ENCODE data around the gene C20orf202.
"Not testable (repeated sequence)": the region's sequence is repeated elsewhere in the genome, so short reads cannot be mapped to it uniquely, and the experiment has no call there.

DNA sequence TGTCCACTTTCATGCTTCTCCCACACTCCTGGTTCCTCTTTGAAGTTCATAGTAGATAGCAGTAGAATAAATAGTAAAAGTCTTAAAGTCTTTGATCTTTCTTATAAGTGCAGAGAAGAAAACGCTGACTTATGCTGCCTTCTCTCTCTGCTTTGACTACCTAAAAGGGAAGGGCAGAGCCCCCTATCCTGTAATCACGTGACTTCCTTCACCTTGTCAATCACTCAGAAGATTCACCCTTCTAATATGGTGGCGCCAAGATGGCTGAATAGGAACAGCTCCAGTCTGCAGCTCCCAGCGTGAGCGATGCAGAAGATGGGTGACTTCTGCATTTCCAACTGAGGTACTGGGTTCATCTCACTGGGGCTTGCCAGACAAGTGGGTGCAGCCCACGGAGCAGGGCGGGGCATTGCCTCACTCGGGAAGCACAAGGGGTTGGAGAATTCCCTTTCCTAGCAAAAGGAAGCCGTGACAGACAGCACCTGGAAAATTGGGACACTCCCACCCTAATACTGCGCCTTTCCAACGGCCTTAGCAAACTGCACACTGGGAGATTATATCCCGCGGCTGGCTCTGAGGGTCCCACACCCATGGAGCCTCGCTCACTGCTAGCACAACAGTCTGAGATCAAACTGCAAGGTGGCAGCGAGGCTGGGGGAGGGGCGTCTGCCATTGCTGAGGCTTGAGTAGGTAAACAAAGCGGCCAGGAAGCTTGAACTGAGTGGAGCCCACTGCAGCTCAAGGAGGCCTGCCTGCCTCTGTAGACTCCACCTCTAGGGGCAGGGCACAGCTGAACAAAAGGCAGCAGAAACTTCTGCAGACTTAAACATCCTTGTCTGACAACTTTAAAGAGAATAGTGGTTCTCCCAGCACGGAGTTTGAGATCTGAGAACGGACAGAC, 13.5 kb downstream of the C20orf202 start:
- TF ChIP-seq, protein P1, sequence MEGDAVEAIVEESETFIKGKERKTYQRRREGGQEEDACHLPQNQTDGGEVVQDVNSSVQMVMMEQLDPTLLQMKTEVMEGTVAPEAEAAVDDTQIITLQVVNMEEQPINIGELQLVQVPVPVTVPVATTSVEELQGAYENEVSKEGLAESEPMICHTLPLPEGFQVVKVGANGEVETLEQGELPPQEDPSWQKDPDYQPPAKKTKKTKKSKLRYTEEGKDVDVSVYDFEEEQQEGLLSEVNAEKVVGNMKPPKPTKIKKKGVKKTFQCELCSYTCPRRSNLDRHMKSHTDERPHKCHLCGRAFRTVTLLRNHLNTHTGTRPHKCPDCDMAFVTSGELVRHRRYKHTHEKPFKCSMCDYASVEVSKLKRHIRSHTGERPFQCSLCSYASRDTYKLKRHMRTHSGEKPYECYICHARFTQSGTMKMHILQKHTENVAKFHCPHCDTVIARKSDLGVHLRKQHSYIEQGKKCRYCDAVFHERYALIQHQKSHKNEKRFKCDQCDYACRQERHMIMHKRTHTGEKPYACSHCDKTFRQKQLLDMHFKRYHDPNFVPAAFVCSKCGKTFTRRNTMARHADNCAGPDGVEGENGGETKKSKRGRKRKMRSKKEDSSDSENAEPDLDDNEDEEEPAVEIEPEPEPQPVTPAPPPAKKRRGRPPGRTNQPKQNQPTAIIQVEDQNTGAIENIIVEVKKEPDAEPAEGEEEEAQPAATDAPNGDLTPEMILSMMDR (IDR thresholded peaks at IDR 0.05), result not testable (repeated sequence)
- TF ChIP-seq POLR2A (IDR thresholded peaks at IDR 0.05; ENCODE audit: low read length); JUNB (IDR thresholded peaks at IDR 0.05); PHF8 (IDR thresholded peaks at IDR 0.05; ENCODE audit: borderline replicate concordance, low read depth); POLR2AphosphoS2 (conservative IDR thresholded peaks at IDR 0.05; ENCODE audit: low read length); KDM1A (IDR thresholded peaks at IDR 0.05; ENCODE audit: low read depth); ESRRA (IDR thresholded peaks at IDR 0.05; ENCODE audit: borderline replicate concordance, low read length); ZFP36 (IDR thresholded peaks at IDR 0.05; ENCODE audit: borderline replicate concordance, partially characterized antibody); SREBF2 (IDR thresholded peaks at IDR 0.05); GATA3 (IDR thresholded peaks at IDR 0.05; ENCODE audit: borderline replicate concordance); CBX2 (IDR thresholded peaks at IDR 0.05; ENCODE audit: borderline replicate concordance, low read depth): not testable (repeated sequence)
- TF ChIP-seq, protein P2, sequence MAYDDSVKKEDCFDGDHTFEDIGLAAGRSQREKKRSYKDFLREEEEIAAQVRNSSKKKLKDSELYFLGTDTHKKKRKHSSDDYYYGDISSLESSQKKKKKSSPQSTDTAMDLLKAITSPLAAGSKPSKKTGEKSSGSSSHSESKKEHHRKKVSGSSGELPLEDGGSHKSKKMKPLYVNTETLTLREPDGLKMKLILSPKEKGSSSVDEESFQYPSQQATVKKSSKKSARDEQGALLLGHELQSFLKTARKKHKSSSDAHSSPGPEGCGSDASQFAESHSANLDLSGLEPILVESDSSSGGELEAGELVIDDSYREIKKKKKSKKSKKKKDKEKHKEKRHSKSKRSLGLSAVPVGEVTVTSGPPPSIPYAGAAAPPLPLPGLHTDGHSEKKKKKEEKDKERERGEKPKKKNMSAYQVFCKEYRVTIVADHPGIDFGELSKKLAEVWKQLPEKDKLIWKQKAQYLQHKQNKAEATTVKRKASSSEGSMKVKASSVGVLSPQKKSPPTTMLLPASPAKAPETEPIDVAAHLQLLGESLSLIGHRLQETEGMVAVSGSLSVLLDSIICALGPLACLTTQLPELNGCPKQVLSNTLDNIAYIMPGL (CRISPR knock-in tag; IDR thresholded peaks at IDR 0.05; ENCODE audit: borderline replicate concordance), result not testable (repeated sequence)
- TF ChIP-seq, protein P3, sequence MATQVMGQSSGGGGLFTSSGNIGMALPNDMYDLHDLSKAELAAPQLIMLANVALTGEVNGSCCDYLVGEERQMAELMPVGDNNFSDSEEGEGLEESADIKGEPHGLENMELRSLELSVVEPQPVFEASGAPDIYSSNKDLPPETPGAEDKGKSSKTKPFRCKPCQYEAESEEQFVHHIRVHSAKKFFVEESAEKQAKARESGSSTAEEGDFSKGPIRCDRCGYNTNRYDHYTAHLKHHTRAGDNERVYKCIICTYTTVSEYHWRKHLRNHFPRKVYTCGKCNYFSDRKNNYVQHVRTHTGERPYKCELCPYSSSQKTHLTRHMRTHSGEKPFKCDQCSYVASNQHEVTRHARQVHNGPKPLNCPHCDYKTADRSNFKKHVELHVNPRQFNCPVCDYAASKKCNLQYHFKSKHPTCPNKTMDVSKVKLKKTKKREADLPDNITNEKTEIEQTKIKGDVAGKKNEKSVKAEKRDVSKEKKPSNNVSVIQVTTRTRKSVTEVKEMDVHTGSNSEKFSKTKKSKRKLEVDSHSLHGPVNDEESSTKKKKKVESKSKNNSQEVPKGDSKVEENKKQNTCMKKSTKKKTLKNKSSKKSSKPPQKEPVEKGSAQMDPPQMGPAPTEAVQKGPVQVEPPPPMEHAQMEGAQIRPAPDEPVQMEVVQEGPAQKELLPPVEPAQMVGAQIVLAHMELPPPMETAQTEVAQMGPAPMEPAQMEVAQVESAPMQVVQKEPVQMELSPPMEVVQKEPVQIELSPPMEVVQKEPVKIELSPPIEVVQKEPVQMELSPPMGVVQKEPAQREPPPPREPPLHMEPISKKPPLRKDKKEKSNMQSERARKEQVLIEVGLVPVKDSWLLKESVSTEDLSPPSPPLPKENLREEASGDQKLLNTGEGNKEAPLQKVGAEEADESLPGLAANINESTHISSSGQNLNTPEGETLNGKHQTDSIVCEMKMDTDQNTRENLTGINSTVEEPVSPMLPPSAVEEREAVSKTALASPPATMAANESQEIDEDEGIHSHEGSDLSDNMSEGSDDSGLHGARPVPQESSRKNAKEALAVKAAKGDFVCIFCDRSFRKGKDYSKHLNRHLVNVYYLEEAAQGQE (IDR thresholded peaks at IDR 0.05), result not testable (repeated sequence)

Data from A549 (cell line).